Measurements from ENCODE around the gene RNU4-1.

- TF ChIP-seq POLR2AphosphoS5 (IDR thresholded peaks at IDR 0.05): no peak
- TF ChIP-seq CTCF (IDR thresholded peaks at IDR 0.05 in 8 of 11, conservative IDR thresholded peaks at IDR 0.05 in 3 of 11): no peak
- no peak for TF ChIP-seq POLR2A (IDR thresholded peaks at IDR 0.05)
These were observed 28.6 kb upstream of the RNU4-1 start for GRCh38 chr12:120321382-120322202.
